ENCODE measurements around the gene ZNF223. TPM values are rescaled to one million over a fixed set of nuclear protein-coding genes. Genes with fewer than 3 reads are reported as not detected.

The ZNF223 gene
- total and polyA plus RNA-seq, 9 of the 15 experiments (the other 6 are each of a cell fraction or from before 2014, with no cell fraction given), result 0.21 to 1.8 (median 0.71) TPM

GRCh38 chr19:44002566-44003460 is 49.0 kb upstream of the ZNF223 start, which contains the start of gene ZNF230 (continued):
- TF ChIP-seq, protein P1, sequence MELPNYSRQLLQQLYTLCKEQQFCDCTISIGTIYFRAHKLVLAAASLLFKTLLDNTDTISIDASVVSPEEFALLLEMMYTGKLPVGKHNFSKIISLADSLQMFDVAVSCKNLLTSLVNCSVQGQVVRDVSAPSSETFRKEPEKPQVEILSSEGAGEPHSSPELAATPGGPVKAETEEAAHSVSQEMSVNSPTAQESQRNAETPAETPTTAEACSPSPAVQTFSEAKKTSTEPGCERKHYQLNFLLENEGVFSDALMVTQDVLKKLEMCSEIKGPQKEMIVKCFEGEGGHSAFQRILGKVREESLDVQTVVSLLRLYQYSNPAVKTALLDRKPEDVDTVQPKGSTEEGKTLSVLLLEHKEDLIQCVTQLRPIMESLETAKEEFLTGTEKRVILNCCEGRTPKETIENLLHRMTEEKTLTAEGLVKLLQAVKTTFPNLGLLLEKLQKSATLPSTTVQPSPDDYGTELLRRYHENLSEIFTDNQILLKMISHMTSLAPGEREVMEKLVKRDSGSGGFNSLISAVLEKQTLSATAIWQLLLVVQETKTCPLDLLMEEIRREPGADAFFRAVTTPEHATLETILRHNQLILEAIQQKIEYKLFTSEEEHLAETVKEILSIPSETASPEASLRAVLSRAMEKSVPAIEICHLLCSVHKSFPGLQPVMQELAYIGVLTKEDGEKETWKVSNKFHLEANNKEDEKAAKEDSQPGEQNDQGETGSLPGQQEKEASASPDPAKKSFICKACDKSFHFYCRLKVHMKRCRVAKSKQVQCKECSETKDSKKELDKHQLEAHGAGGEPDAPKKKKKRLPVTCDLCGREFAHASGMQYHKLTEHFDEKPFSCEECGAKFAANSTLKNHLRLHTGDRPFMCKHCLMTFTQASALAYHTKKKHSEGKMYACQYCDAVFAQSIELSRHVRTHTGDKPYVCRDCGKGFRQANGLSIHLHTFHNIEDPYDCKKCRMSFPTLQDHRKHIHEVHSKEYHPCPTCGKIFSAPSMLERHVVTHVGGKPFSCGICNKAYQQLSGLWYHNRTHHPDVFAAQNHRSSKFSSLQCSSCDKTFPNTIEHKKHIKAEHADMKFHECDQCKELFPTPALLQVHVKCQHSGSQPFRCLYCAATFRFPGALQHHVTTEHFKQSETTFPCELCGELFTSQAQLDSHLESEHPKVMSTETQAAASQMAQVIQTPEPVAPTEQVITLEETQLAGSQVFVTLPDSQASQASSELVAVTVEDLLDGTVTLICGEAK (IDR thresholded peaks at IDR 0.05), result peak; percentile 91
- TF ChIP-seq, protein P1 (CRISPR knock-in tag; IDR thresholded peaks at IDR 0.05), result no peak
- TF ChIP-seq HNRNPUL1 (IDR thresholded peaks at IDR 0.05; ENCODE audit: low read length) (no peak), BDP1 (IDR thresholded peaks at IDR 0.05; ENCODE audit: insufficient read depth, insufficient read length) (no peak), ZNF75A (CRISPR knock-in tag; IDR thresholded peaks at IDR 0.05) (no peak), TRIM28 (IDR thresholded peaks at IDR 0.05) (no peak), SNRNP70 (optimal IDR thresholded peaks at IDR 0.05; ENCODE audit: low read depth, low read length) (no peak), MTA3 (IDR thresholded peaks at IDR 0.05; ENCODE audit: borderline replicate concordance) (no peak), MCM3 (IDR thresholded peaks at IDR 0.05) (no peak), TARDBP (IDR thresholded peaks at IDR 0.05) (no peak), KDM2B (CRISPR knock-in tag; IDR thresholded peaks at IDR 0.05) (no peak), SAFB (IDR thresholded peaks at IDR 0.05; ENCODE audit: borderline replicate concordance, low read depth, low read length) (no peak), TEAD4 (IDR thresholded peaks at IDR 0.05; ENCODE audit: low read length) (peak; percentile 51), TEAD4 (CRISPR knock-in tag; IDR thresholded peaks at IDR 0.05; ENCODE audit: borderline replicate concordance) (no peak)
- TF ChIP-seq, protein P2, sequence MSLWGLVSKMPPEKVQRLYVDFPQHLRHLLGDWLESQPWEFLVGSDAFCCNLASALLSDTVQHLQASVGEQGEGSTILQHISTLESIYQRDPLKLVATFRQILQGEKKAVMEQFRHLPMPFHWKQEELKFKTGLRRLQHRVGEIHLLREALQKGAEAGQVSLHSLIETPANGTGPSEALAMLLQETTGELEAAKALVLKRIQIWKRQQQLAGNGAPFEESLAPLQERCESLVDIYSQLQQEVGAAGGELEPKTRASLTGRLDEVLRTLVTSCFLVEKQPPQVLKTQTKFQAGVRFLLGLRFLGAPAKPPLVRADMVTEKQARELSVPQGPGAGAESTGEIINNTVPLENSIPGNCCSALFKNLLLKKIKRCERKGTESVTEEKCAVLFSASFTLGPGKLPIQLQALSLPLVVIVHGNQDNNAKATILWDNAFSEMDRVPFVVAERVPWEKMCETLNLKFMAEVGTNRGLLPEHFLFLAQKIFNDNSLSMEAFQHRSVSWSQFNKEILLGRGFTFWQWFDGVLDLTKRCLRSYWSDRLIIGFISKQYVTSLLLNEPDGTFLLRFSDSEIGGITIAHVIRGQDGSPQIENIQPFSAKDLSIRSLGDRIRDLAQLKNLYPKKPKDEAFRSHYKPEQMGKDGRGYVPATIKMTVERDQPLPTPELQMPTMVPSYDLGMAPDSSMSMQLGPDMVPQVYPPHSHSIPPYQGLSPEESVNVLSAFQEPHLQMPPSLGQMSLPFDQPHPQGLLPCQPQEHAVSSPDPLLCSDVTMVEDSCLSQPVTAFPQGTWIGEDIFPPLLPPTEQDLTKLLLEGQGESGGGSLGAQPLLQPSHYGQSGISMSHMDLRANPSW (CRISPR knock-in tag; IDR thresholded peaks at IDR 0.05), result no peak
- TF ChIP-seq, protein P3, sequence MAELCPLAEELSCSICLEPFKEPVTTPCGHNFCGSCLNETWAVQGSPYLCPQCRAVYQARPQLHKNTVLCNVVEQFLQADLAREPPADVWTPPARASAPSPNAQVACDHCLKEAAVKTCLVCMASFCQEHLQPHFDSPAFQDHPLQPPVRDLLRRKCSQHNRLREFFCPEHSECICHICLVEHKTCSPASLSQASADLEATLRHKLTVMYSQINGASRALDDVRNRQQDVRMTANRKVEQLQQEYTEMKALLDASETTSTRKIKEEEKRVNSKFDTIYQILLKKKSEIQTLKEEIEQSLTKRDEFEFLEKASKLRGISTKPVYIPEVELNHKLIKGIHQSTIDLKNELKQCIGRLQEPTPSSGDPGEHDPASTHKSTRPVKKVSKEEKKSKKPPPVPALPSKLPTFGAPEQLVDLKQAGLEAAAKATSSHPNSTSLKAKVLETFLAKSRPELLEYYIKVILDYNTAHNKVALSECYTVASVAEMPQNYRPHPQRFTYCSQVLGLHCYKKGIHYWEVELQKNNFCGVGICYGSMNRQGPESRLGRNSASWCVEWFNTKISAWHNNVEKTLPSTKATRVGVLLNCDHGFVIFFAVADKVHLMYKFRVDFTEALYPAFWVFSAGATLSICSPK (IDR thresholded peaks at IDR 0.05; ENCODE audit: borderline replicate concordance), result no peak
